Smooth muscle cell of the brain vasculature (primary cell): ENCODE measurements around the gene RTN4R.
"Not testable (repeated sequence)": the region's sequence is repeated elsewhere in the genome, so short reads cannot be mapped to it uniquely, and the experiment has no call there.

Experiments used
- DNase-seq: peaks from one replicate; pipeline ENCODE4 v3.0.0-alpha.2; 2012; ENCODE audit warnings: low read depth, low spot score

The RTN4R gene

DNA sequence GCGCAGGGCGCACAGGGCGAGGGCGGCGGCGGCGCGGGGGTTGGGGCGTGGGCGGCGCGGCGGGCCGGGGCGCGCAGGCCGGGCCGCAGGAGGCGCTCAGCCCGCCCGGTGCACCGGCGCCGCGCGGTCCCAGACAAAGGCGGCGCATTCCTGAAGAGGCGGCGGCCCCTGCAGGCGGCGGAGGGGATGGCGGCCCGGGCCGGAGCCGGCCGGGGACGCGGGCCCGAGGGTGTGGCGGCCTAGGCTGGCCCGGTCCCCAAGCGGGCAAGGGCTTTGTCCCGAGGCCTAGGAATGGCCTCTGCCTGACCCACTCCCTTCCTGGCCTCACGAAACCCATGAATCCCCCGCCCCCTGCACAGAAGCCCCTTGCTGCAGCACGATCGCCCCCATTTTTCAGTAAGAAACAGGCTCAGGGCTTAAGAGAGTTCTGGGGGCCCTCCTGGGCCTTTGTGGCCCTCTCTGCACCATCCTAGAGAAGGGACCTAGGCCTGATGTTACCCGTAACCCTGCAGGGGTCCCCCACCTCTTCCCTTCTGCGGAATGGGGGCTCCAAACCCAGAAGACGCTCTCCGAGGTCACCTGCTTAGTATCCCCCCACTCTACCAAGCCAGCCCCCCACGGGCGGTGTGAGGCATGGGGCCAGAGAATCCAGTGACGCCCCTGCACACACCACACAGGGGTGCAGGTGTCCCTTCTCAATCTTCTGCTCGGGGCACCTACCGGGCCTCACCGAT, at the start of gene RTN4R:
Gene RTN4R, minus strand, starts transcription at position 40 of the 734 bp plus-strand sequence. CDS start 226 bp downstream, outside the sequence.
- no peak for DNase-seq

GRCh38 chr22:20317402-20318042, 49.4 kb upstream of the RTN4R start:
- DNase-seq: not testable (repeated sequence)

- DNase-seq: no peak
These were observed 48.8 kb upstream of the RTN4R start for GRCh38 chr22:20316844-20317401.

GRCh38 chr22:20316217-20316843, 48.2 kb upstream of the RTN4R start:
- no peak for DNase-seq

- DNase-seq: no peak
These were observed 47.5 kb upstream of the RTN4R start for GRCh38 chr22:20315337-20316216.

- not testable (repeated sequence) for DNase-seq
These were observed 46.7 kb upstream of the RTN4R start for GRCh38 chr22:20314741-20315336.

GRCh38 chr22:20314206-20314605, 46.1 kb upstream of the RTN4R start:
- DNase-seq: not testable (repeated sequence)

DNA sequence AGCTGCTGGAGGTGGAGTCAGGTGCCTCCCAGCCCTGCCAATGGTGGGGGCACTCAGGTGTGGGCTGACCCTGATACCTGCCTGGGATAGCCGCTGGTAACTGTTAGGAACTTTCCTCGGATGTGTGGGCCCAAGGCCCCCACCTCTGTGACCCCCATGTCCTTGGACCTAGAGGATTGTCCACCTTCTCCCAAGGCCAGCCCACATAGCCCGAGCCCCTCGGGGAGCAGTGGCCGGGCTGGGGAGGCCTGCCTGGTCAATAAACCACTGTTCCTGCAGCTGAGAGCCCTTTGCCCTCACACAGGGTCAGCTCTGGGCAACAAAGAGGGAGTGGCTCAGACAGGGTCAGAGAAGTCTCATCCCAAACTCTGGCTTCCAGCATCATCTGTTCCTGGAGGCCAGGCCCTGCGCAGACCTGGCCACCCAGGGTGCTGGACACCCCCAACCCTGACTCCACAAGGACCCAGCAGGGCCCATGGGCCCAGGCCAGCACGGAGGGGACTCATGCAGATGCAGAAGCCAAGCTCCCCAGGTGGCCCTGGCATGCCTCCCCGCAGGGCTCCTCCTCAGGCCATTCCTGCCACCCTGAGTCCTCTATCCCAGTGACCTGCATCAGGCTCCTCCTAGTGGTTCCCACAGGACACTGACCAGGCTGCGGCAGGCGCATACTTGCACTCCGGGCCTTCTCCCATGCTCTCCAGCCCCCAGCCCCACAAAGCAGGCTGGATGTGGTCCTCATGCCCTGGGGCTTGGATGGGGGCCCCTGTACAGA, 45.4 kb upstream of the RTN4R start:
- DNase-seq: not testable (repeated sequence)

DNA sequence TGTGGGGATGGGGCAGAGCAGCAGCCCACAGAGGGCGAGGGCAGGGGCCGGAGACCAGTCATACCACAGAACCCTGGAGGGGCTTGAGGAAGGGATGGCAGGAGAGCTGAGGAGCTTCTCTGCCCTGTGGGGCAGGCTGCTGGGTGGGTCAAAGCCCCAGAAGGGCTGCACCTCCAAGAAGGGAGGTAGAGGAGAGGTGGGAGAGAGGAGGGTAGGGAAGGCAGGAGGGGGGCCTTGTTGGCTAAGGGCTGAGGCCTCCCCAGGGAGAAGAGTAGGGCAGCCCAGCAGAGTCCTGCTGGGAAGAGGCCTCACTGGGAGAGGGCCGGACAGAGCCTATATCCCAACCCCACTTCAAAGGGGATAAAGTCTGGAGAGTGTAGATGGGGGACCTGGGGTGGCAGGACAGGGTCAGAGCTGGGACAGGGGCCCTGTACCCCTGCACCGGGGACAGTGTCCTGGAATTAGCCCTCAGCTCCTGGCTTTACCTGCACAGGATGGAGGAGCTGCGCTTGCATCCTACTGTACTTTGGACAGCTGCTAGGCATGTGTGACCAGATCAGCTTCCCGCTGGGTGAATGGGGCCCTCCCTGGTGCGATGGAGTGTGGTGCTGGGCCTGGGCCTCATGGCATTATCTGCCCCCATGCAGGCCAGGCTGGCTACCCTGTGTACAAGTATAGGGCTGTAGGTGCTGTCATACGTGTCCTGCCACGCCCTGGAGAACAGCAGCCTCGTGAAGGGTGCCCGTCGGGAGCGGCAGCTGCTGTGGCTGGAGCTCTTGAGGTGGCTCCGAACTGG, 44.5 kb upstream of the RTN4R start:
- no peak for DNase-seq

GRCh38 chr22:20311249-20312062, 43.3 kb upstream of the RTN4R start:
- not testable (repeated sequence) for DNase-seq

- DNase-seq: not testable (repeated sequence)
These were observed 42.7 kb upstream of the RTN4R start for GRCh38 chr22:20310773-20311172.

DNA sequence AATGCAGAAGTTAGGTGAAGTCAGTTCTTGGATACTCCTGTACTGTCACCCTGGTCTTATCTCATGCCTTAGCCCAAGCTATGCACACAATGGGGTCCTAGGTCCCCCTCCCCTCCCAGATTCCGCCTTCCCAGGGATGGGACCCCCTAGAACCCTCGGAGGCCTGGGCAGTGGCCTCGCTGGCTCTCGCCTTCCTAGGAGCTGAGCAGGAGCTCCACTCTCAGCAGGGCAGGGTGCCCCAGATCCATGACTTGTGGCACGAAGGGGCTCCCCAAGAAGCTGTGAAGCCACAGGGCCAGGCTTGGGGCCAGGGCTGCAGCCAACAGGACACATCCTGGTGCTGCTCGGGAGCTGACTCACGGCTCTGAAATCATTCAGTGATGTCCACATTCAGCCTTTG, 42.1 kb upstream of the RTN4R start:
- DNase-seq: not testable (repeated sequence)

DNA sequence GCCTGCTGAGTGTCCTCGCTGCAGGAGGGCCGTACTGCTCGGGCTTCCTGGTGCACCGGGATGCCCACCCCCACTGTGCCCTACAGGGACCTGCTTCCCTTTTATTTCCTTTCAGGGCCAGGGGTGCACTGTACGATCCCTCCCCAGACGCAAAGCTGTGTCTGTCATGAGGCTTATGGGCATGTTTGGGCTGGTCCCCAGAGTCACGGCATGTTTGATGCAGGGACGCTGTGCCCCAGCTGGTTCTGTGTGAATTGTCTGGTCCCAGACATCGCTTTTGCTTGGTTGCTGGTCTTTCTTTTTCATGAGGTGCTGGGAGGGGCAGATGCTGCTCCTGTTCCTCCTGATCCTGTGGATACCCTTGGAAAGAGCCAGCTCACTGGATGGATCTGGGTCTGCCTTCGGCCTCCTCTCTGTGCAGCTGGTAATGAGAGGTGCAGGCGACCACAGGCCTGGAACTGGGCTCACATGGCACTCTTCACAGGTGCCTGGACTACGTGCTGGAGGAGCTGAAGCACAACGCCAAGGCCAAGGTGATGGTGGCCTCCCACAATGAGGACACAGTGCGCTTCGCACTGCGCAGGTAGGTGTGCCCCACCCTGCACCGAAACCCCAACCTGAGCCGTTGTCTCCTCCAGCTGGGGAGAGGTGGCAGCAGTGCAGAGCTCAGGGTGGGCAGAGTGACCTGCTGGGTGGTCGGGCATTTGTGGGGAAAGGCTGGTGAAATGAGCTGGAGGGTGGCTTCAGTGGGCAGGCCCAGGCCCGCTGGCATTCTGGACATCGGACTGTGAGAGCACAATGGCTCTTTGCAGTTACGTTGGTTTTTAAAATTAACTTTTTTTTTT, 40.9 kb upstream of the RTN4R start:
- DNase-seq: not testable (repeated sequence)

DNA sequence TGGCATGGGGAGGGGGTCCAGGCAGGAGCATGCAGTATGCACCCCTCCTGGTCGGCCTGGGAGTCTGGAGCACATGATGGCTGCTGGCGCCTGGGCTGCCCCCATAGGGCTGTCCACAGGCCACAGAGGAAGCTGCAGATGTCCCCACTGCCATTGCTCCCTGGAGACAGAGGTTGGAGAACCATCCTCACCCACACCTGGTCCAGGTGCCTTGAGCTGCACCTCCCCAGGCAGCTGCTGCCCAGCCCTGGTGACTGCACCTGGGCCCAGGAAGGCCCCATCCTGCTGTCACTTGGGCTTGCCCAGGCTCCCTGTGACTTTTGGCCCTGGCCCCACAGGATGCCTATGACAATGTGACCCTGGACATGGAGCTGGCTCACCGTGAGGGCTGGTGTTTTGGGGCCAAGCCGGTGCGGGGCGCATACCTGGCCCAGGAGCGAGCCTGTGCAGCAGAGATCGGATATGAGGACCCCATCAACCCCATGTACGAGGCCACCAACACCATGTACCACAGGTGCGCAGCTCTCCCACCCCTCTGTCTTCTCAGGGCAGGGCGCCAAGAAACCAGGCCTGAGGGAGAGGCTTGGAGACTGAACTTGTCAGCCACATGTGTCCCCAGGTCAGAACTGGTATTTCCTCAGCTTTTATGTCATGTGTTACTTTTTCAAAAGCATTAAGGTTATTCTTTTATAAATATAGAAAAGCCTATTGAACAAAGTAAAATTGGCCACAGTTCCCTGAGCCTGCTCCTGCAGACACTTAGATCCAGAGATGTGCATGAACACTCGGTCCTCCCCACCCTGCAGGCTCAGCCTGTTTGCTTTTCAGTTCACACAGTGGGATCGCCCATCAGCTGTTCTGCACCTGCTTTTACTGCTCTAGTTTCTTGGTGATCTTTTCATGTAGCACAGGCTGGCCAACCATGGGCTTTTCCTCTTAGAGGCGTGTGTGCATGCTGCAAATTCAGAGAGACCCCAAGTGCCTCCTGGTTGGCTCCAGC, 39.6 kb upstream of the RTN4R start:
- not testable (repeated sequence) for DNase-seq

- not testable (repeated sequence) for DNase-seq
These were observed 38.7 kb upstream of the RTN4R start for GRCh38 chr22:20306646-20307447.
